ENCODE measurements around the gene HMGB4.

GRCh38 chr1:33906156-33906555, 42.3 kb downstream of the HMGB4 start:
- TF ChIP-seq POLR2A (IDR thresholded peaks at IDR 0.05): no peak
- TF ChIP-seq CTCF (IDR thresholded peaks at IDR 0.05): no peak
- TF ChIP-seq EP300 (IDR thresholded peaks at IDR 0.05): no peak
